Measurements from ENCODE around the gene RNF14. TPM values are rescaled to one million over a fixed set of nuclear protein-coding genes. Genes with fewer than 3 reads are reported as not detected.

The RNF14 gene
- total RNA-seq, 1 donor from 2014 or later, result 51.6 TPM

DNA sequence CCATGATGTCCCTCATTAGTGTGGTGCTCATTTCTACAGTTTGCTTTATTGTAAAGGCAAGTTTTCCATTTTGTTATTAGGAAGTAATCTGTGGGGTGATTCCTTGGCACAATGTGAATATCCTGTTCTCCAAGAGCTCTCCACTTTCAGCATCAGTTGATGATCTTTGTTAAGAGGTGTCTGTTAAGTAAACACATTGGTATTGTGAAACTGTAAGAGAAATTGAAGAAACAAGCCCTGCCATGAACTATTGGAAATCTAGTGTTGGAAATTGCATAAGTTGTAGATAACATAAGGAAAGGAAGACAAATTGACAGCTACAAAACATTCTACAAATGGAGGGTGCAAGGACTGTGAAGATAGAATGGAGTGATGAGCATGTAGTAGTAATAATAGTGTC is 17.2 kb downstream of the RNF14 start:
- TF ChIP-seq, protein P1, sequence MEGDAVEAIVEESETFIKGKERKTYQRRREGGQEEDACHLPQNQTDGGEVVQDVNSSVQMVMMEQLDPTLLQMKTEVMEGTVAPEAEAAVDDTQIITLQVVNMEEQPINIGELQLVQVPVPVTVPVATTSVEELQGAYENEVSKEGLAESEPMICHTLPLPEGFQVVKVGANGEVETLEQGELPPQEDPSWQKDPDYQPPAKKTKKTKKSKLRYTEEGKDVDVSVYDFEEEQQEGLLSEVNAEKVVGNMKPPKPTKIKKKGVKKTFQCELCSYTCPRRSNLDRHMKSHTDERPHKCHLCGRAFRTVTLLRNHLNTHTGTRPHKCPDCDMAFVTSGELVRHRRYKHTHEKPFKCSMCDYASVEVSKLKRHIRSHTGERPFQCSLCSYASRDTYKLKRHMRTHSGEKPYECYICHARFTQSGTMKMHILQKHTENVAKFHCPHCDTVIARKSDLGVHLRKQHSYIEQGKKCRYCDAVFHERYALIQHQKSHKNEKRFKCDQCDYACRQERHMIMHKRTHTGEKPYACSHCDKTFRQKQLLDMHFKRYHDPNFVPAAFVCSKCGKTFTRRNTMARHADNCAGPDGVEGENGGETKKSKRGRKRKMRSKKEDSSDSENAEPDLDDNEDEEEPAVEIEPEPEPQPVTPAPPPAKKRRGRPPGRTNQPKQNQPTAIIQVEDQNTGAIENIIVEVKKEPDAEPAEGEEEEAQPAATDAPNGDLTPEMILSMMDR (IDR thresholded peaks at IDR 0.05), result no peak
- Histone ChIP-seq H3K36me3 (peaks cover 91% of the 10 kb centered on the region), H3K4me1 (no peaks in the 10 kb centered on the region), H3K4me3 (no peak overlapping the region), H3K27me3 (no peaks in the 10 kb centered on the region), H3K9me3 (no peaks in the 10 kb centered on the region), H3K27ac (no peak overlapping the region)
- ATAC-seq (no peak), DNase-seq (no peak)
- intact Hi-C loops (cut with DNase I), result no loop called here

DNA sequence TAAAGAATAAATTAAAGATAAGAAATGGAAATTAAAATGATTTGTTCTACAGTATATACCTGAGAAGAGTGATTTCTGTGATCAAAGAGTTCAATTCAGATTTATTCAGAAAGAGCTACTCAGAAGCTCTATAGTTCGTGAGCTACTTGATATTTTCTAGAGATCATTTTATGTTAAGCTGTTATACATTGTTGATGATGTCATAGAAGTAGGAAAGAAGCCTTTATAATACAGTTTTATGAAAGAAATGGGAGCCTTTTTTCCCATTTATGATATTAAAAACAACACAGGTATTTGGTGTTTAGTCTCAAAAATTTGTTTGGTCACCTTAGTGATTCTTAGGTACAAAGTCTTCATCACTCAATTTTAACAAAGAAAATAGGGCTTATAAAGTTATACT is 20.8 kb downstream of the RNF14 start:
- Histone ChIP-seq H3K27me3 (no peaks in the 10 kb centered on the region), H3K4me3 (no peak overlapping the region), H3K27ac (no peak overlapping the region), H3K9me3 (no peaks in the 10 kb centered on the region), H3K4me1 (no peaks in the 10 kb centered on the region), H3K36me3 (peaks cover 72% of the 10 kb centered on the region)
- no peak for ATAC-seq
- DNase-seq, result no peak
- TF ChIP-seq, protein P1 (IDR thresholded peaks at IDR 0.05), result no peak
- intact Hi-C loops (cut with DNase I), result loop anchor here (5.0 kb wide), 1 partner anchor 153 kb away; no protein-coding TSS in a partner anchor

DNA sequence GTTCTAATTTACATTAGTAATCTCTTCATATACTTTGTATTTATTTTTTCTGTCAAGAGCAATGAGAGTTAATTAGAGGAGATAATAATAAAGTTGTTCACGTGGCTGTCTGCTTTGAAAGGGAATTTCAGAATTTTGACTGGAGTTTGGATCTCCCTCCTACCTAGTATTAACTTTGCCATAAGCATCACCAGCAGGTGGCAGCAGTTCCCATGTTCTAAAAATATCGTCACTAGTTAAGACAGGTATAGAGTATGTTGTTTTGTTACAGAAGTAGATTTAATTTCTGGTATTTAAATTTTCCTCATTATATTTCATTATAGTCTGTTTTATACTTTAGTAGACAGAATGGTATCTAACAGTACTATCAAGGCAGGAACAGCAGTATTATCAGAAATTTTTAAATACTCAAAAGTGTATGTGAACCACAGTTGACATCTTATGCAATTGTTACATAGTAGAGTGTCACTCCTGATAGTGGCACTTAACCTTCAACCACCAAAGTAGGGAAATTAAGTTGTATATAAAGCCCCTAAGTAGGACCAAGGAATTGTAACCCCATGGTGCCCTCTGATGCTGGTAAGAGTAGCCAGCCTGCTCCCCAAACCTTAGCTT is 23.6 kb downstream of the RNF14 start:
- DNase-seq, result no peak
- no peaks in the 10 kb centered on the region for H3K27me3 ChIP-seq
- intact Hi-C loops (cut with DNase I), result loop anchor here (5.0 kb wide), 1 partner anchor 150 kb away; no protein-coding TSS in a partner anchor
- H3K9me3 ChIP-seq, result no peaks in the 10 kb centered on the region
- TF ChIP-seq, protein P1 (IDR thresholded peaks at IDR 0.05), result peak; percentile 82
- H3K36me3 ChIP-seq, result peaks cover 57% of the 10 kb centered on the region
- H3K4me3 ChIP-seq, result no peak overlapping the region
- H3K4me1 ChIP-seq, result no peaks in the 10 kb centered on the region
- ATAC-seq, result peak; percentile 81
- H3K27ac ChIP-seq, result no peak overlapping the region

DNA sequence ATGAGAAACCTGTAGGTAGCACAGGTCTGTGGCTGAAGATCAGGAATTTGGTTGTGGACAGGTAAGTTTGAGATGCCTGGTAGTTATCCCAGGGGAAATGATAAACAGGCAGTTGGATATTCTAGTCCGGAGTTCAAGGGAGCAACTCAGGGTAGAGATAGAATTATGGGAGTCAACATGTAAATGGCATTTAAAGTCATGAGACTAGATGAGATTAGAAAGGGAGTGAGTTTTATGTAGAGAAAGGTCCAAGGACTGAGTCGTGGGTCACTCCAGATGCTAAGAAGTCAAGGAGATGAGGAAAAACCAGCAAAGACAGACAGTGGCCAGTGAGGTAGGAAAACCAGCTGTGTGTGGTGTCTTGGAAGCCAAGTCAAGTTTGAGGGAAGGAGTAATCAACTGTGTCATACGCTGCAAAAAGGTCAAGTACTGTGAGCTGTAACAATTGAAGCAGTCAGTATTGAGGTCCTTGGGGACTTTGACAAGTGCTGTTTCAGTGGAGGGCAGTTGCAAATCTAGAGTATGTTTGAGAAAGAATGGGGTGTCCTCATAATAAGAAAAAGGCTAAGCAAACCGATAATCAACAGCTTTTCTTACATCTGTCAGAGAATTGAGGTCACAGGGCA is 25.7 kb downstream of the RNF14 start:
- DNase-seq, result no peak
- intact Hi-C loops (cut with DNase I), result loop anchor here (5.0 kb wide), 1 partner anchor 148 kb away; no protein-coding TSS in a partner anchor
- Histone ChIP-seq H3K27ac (no peak overlapping the region), H3K4me3 (no peak overlapping the region), H3K9me3 (no peaks in the 10 kb centered on the region), H3K27me3 (no peaks in the 10 kb centered on the region), H3K4me1 (no peaks in the 10 kb centered on the region), H3K36me3 (peaks cover 40% of the 10 kb centered on the region)
- TF ChIP-seq, protein P1 (IDR thresholded peaks at IDR 0.05), result no peak
- no peak for ATAC-seq

DNA sequence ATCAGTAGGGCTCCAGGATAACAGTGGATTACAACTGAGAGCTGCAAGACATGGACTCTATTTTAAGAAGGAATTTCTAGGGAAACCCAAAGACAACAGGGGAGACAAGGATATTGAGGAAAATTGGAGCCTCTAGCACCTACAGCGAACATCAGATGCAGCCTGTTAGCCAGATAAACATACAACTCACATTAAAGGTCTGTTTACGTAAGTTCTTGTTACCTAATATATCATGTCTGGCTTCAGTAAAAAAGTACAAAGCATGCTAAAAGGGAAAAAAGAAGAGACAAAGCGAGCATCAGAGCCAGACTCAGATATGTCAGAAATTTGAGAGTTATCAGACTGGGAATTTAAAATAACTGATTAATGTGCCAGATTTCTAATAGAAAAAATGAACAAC is 26.8 kb downstream of the RNF14 start:
- H3K36me3 ChIP-seq, result peaks cover 41% of the 10 kb centered on the region
- intact Hi-C loops (cut with DNase I), result no loop called here
- TF ChIP-seq, protein P1 (IDR thresholded peaks at IDR 0.05), result no peak

More for the DNA sequence above, 26.8 kb downstream of the RNF14 start:
- Histone ChIP-seq H3K4me1 (no peaks in the 10 kb centered on the region), H3K27me3 (no peaks in the 10 kb centered on the region), H3K27ac (no peak overlapping the region), H3K9me3 (no peaks in the 10 kb centered on the region), H3K4me3 (no peak overlapping the region)
- DNase-seq (no peak), ATAC-seq (no peak)

Measured in upper lobe of right lung (tissue), 1 donor.